A673 (cell line): Measurements from ENCODE around the gene ATP5PD. TPM values are rescaled to one million over a fixed set of nuclear protein-coding genes. Genes with fewer than 3 reads are reported as not detected.

Experiments
- BruUV-seq: library from RNA; stranded (reverse); fragments of 400-500 nt; replicated peaks from 2 replicates; lab custom pipeline; 2021; lab: Mats Ljungman, UMichigan
- CTCF ChIA-PET: fragments of 300-600 bp; sonication (Branson Sonifier 250); formaldehyde crosslinking; loops from one replicate; lab custom pipeline; 2022; ENCODE audit warnings: antibody characterized with exemption; lab: Charles Lee
- POLR2A ChIA-PET: fragments of 300-600 bp; sonication (Branson Sonifier 250); formaldehyde crosslinking; loops from one replicate; lab custom pipeline; 2022; ENCODE audit warnings: antibody characterized with exemption; ENCODE audit not compliant: low non-redundant PET; lab: Charles Lee
- DNase-seq: peaks from one replicate; pipeline ENCODE4 v3.0.0-alpha.2; 2015; ENCODE audit warnings: low spot score
- H3K27ac ChIP-seq: fragments of 200-600 bp; sonication (generic); 2 replicates; pipeline ENCODE4 v1.5.1; 2016; ENCODE audit warnings: mixed run types, low read depth, mild to moderate bottlenecking, mixed read lengths, antibody characterized with exemption, low read length; ENCODE audit not compliant: poor library complexity, severe bottlenecking
- H3K27me3 ChIP-seq: fragments of 200-600 bp; sonication (generic); replicated peaks from 2 replicates; pipeline ENCODE4 v1.6.1; 2017; ENCODE audit warnings: mixed run types, low read depth, mild to moderate bottlenecking, mixed read lengths, antibody characterized with exemption, low read length; ENCODE audit not compliant: insufficient read depth, poor library complexity
- H3K36me3 ChIP-seq: fragments of 200-600 bp; sonication (generic); 2 replicates; pipeline ENCODE4 v1.6.1; 2016; ENCODE audit warnings: mixed run types, mild to moderate bottlenecking, mixed read lengths, antibody characterized with exemption, low read length; ENCODE audit not compliant: insufficient read depth, poor library complexity, severe bottlenecking
- H3K4me1 ChIP-seq: fragments of 200-600 bp; sonication (generic); 2 replicates; pipeline ENCODE4 v1.6.1; 2017; ENCODE audit warnings: mixed run types, mild to moderate bottlenecking, mixed read lengths, antibody characterized with exemption, low read length; ENCODE audit not compliant: insufficient read depth, poor library complexity, severe bottlenecking
- H3K4me3 ChIP-seq: fragments of 200-600 bp; sonication (generic); 2 replicates; pipeline ENCODE4 v1.5.1; 2016; ENCODE audit warnings: low read depth, mixed run types, mild to moderate bottlenecking, mixed read lengths, low read length; ENCODE audit not compliant: poor library complexity, severe bottlenecking
- H3K9me3 ChIP-seq: fragments of 200-600 bp; sonication (generic); 2 replicates; pipeline ENCODE4 v1.6.1; 2016; ENCODE audit warnings: mixed run types, low read depth, mild to moderate bottlenecking, mixed read lengths, antibody characterized with exemption, low read length; ENCODE audit not compliant: poor library complexity, severe bottlenecking
- EZH2 ChIP-seq: fragments of 200-600 bp; sonication (generic); IDR thresholded peaks from 2 replicates; pipeline ENCODE4 v1.6.1; 2017; ENCODE audit warnings: borderline replicate concordance, low read depth, mild to moderate bottlenecking, mixed read lengths, antibody characterized with exemption, low read length; ENCODE audit not compliant: poor library complexity, severe bottlenecking
- intact Hi-C: fragments of 100-400 bp; cut with micrococcal nuclease; formaldehyde crosslinking; loops from one replicate; pipeline ENCODE4 v1.10.0; 2022; ENCODE audit not compliant: unreplicated experiment
- total RNA-seq: library from RNA; stranded (reverse); gene quantifications from 2 replicates; pipeline ENCODE4 v1.2.3, GENCODE V29; 2021
- TF ChIP-seq, protein P1 (sequence below): fragments of 300-800, 200-600 bp; sonication (generic); conservative IDR thresholded peaks from 2 replicates; pipeline ENCODE4 v1.5.1; 2017; ENCODE audit warnings: low read depth, mild to moderate bottlenecking, antibody characterized with exemption, low read length, moderate library complexity, mixed read lengths

Gene ATP5PD
- total RNA-seq, 1 experiment from 2014 or later, result 291 TPM

DNA sequence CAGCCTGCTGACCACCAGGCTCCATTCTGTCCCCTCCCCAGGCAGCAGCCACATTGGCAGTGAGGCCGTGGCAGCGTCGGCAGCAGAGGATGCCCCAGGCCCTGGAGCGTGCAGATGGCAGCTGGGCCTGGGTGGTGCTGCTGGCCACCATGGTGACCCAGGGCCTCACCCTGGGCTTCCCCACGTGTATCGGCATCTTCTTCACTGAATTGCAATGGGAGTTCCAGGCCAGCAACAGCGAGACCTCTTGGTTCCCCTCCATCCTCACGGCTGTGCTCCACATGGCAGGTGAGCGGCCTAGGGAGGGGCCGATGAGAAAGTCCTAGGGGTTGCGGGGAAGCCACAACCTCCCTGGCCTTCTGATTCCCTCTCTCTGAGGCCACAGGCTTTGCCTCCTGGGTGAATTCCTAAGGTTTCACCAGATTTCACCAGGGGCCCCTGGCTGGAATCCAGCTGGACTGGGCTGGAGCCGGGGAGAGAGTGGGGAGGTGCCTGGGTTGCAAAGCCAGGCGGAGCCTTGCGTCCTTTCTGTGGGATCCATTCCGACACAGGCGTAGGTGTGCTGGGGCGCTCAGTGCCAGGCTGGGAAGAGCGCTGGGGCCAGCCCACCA lies 46.9 kb upstream of the ATP5PD start:
- ChIA-PET CTCF (no interaction called here), POLR2A (no interaction called here)
- BruUV-seq, result no TSS peak
- intact Hi-C loops, result no loop called here
- DNase-seq, result no peak
- H3K4me1 ChIP-seq, result no peaks in the 10 kb centered on the region
- no peak overlapping the region for H3K27ac ChIP-seq
- no peaks in the 10 kb centered on the region for H3K27me3 ChIP-seq
- H3K9me3 ChIP-seq, result no peaks in the 10 kb centered on the region
- TF ChIP-seq, protein P1, sequence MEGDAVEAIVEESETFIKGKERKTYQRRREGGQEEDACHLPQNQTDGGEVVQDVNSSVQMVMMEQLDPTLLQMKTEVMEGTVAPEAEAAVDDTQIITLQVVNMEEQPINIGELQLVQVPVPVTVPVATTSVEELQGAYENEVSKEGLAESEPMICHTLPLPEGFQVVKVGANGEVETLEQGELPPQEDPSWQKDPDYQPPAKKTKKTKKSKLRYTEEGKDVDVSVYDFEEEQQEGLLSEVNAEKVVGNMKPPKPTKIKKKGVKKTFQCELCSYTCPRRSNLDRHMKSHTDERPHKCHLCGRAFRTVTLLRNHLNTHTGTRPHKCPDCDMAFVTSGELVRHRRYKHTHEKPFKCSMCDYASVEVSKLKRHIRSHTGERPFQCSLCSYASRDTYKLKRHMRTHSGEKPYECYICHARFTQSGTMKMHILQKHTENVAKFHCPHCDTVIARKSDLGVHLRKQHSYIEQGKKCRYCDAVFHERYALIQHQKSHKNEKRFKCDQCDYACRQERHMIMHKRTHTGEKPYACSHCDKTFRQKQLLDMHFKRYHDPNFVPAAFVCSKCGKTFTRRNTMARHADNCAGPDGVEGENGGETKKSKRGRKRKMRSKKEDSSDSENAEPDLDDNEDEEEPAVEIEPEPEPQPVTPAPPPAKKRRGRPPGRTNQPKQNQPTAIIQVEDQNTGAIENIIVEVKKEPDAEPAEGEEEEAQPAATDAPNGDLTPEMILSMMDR, result no peak
- TF ChIP-seq EZH2, result no peak
- no peak overlapping the region for H3K4me3 ChIP-seq
- no peaks in the 10 kb centered on the region for H3K36me3 ChIP-seq

- no TSS peak for BruUV-seq
- CTCF ChIA-PET, result no interaction called here
Measured at GRCh38 chr17:75091855-75092327, 45.1 kb upstream of the ATP5PD start.

GRCh38 chr17:75090871-75091854 lies 44.4 kb upstream of the ATP5PD start:
- Histone ChIP-seq H3K9me3 (no peaks in the 10 kb centered on the region), H3K4me1 (peaks cover 4% of the 10 kb centered on the region), H3K4me3 (no peak overlapping the region), H3K27ac (no peak overlapping the region), H3K27me3 (no peaks in the 10 kb centered on the region), H3K36me3 (no peaks in the 10 kb centered on the region)
- CTCF ChIA-PET, result no interaction called here
- no TSS peak for BruUV-seq
- DNase-seq, result no peak
- intact Hi-C loops, result no loop called here
- no peak for TF ChIP-seq EZH2
- TF ChIP-seq, protein P1, result no peak
- POLR2A ChIA-PET, result no interaction called here

More at GRCh38 chr17:75091855-75092327, 45.1 kb upstream of the ATP5PD start:
- POLR2A ChIA-PET, result no interaction called here
- no peak overlapping the region for H3K4me3 ChIP-seq
- TF ChIP-seq, protein P1, result no peak
- TF ChIP-seq EZH2, result no peak
- DNase-seq, result no peak
- intact Hi-C loops, result no loop called here
- H3K36me3 ChIP-seq, result no peaks in the 10 kb centered on the region
- H3K27ac ChIP-seq, result no peak overlapping the region
- H3K4me1 ChIP-seq, result peaks cover 4% of the 10 kb centered on the region
- no peaks in the 10 kb centered on the region for H3K27me3 ChIP-seq
- H3K9me3 ChIP-seq, result no peaks in the 10 kb centered on the region
